Esophagus squamous epithelium (tissue), 4 donors: Measurements from ENCODE around the gene SEMA4D.

Source experiments
- POLR2A ChIP-seq, 4 donors: fragments of 450-650 bp; IDR thresholded peaks; one replicate each; pipeline ENCODE4 v1.6.1; 2017; ENCODE audit warnings: antibody characterized with exemption in 4 of 4, mild to moderate bottlenecking in 4 of 4, moderate library complexity in 3 of 4
- TF ChIP-seq, protein P1 (sequence below), 6 experiments: fragments of 450-650 bp in 4 of 6; fragments of 200-600 bp in 2 of 6; sonication (generic) in 2 of 6; IDR thresholded peaks; one replicate each; pipeline ENCODE4 v1.5.1; 2016 to 2019; ENCODE audit warnings: antibody characterized with exemption in 6 of 6, mild to moderate bottlenecking in 4 of 6, moderate library complexity in 4 of 6

DNA sequence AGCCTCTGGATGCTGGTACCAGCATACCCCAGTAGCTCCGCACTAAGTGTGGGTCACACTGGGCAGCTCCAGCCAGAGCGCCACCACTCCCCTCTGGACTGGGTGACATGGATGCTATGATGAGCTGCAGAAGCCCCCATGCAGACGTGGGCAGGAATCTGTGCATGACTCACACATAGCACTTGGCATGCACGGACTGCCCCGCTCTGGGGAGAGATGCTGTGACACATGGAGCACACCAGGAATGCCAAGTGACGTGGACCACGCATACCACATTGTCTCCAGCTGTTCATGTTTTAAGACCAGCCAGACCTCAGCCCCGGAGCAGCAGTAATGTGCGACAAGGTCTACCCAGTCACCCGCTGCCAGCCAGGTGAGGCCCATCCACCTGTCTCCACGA is 64.1 kb downstream of the SEMA4D start:
- TF ChIP-seq, protein P1, sequence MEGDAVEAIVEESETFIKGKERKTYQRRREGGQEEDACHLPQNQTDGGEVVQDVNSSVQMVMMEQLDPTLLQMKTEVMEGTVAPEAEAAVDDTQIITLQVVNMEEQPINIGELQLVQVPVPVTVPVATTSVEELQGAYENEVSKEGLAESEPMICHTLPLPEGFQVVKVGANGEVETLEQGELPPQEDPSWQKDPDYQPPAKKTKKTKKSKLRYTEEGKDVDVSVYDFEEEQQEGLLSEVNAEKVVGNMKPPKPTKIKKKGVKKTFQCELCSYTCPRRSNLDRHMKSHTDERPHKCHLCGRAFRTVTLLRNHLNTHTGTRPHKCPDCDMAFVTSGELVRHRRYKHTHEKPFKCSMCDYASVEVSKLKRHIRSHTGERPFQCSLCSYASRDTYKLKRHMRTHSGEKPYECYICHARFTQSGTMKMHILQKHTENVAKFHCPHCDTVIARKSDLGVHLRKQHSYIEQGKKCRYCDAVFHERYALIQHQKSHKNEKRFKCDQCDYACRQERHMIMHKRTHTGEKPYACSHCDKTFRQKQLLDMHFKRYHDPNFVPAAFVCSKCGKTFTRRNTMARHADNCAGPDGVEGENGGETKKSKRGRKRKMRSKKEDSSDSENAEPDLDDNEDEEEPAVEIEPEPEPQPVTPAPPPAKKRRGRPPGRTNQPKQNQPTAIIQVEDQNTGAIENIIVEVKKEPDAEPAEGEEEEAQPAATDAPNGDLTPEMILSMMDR (IDR thresholded peaks at IDR 0.05): no peak
- TF ChIP-seq POLR2A (IDR thresholded peaks at IDR 0.05): no peak
